OCI-LY7 (cell line): ENCODE measurements around the gene NCKAP5.

Source experiments
- EZH2phosphoT487 ChIP-seq: fragments of 200-600 bp; sonication (generic); IDR thresholded peaks from 2 replicates; pipeline ENCODE4 v1.6.1; 2018; ENCODE audit warnings: low read depth, borderline replicate concordance, mild to moderate bottlenecking, mixed run types, antibody characterized with exemption, low read length, moderate library complexity, mixed read lengths
- TF ChIP-seq, protein P1 (sequence below): fragments of 200-600 bp; sonication (generic); conservative IDR thresholded peaks from 2 replicates; pipeline ENCODE4 v1.5.1; 2014; ENCODE audit warnings: mild to moderate bottlenecking, antibody characterized with exemption, low read length, moderate library complexity, mixed read lengths

- TF ChIP-seq, protein P1, sequence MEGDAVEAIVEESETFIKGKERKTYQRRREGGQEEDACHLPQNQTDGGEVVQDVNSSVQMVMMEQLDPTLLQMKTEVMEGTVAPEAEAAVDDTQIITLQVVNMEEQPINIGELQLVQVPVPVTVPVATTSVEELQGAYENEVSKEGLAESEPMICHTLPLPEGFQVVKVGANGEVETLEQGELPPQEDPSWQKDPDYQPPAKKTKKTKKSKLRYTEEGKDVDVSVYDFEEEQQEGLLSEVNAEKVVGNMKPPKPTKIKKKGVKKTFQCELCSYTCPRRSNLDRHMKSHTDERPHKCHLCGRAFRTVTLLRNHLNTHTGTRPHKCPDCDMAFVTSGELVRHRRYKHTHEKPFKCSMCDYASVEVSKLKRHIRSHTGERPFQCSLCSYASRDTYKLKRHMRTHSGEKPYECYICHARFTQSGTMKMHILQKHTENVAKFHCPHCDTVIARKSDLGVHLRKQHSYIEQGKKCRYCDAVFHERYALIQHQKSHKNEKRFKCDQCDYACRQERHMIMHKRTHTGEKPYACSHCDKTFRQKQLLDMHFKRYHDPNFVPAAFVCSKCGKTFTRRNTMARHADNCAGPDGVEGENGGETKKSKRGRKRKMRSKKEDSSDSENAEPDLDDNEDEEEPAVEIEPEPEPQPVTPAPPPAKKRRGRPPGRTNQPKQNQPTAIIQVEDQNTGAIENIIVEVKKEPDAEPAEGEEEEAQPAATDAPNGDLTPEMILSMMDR, result no peak
- no peak for TF ChIP-seq EZH2phosphoT487
These were observed 371.1 kb downstream of the NCKAP5 start for GRCh38 chr2:133197156-133197555.
